Measurements from ENCODE around the gene MN1.
A peak's percentile ranks its signal among the peaks of the same experiment; 100 is the strongest.
"Not testable (repeated sequence)": the region's sequence is repeated elsewhere in the genome, so short reads cannot be mapped to it uniquely, and the experiment has no call there.

The MN1 gene

GRCh38 chr22:27755521-27756211 lies 45.9 kb downstream of the MN1 start:
- no peak for DNase-seq

- no peak for DNase-seq
Observed at GRCh38 chr22:27754888-27755480, 46.6 kb downstream of the MN1 start.

- DNase-seq = no peak
Observed at GRCh38 chr22:27754247-27754887, 47.2 kb downstream of the MN1 start.

- DNase-seq = no peak
Observed at GRCh38 chr22:27752771-27753170, 48.8 kb downstream of the MN1 start.

- DNase-seq = no peak
Observed at GRCh38 chr22:27752141-27752540, 49.4 kb downstream of the MN1 start.

- no peak for DNase-seq
Observed at GRCh38 chr22:27751277-27752070, 50.1 kb downstream of the MN1 start.

GRCh38 chr22:27750584-27751265 lies 50.8 kb downstream of the MN1 start:
- no peak for DNase-seq

GRCh38 chr22:27749597-27750225 lies 51.8 kb downstream of the MN1 start:
- no peak for DNase-seq

- peak; percentile 2 for DNase-seq
Observed at GRCh38 chr22:27748751-27749191, 52.8 kb downstream of the MN1 start.

GRCh38 chr22:27748349-27748748 lies 53.2 kb downstream of the MN1 start:
- DNase-seq = no peak

GRCh38 chr22:27747396-27748221 lies 53.9 kb downstream of the MN1 start:
- DNase-seq = no peak

GRCh38 chr22:27746918-27747317 lies 54.6 kb downstream of the MN1 start:
- DNase-seq = no peak

GRCh38 chr22:27745809-27746208 lies 55.7 kb downstream of the MN1 start:
- DNase-seq = no peak

GRCh38 chr22:27745154-27745553 lies 56.4 kb downstream of the MN1 start:
- DNase-seq = no peak

- not testable (repeated sequence) for DNase-seq
Observed at GRCh38 chr22:27744078-27744477, 57.5 kb downstream of the MN1 start.

GRCh38 chr22:27740202-27740748 lies 61.3 kb downstream of the MN1 start:
- no peak for DNase-seq

- DNase-seq = no peak
Observed at GRCh38 chr22:27737521-27737920, 64.0 kb downstream of the MN1 start.

- DNase-seq = no peak
Observed at GRCh38 chr22:27734066-27734465, 67.5 kb downstream of the MN1 start.

- DNase-seq = no peak
Observed at GRCh38 chr22:27732841-27733240, 68.7 kb downstream of the MN1 start.

- DNase-seq = no peak
Observed at GRCh38 chr22:27732391-27732790, 69.2 kb downstream of the MN1 start.

GRCh38 chr22:27731621-27732020 lies 69.9 kb downstream of the MN1 start:
- no peak for DNase-seq

Measured in HCEC 1CT (cell line).